HG02852 (cell line): ENCODE measurements around the gene TTC21A.

Experiments
- ATAC-seq: cut with Tn5 transposase; IDR thresholded peaks from one replicate; pipeline ENCODE4 v1.9.1; 2021; ENCODE audit warnings: mild to moderate bottlenecking, moderate library complexity; ENCODE audit not compliant: unreplicated experiment

The TTC21A gene

DNA sequence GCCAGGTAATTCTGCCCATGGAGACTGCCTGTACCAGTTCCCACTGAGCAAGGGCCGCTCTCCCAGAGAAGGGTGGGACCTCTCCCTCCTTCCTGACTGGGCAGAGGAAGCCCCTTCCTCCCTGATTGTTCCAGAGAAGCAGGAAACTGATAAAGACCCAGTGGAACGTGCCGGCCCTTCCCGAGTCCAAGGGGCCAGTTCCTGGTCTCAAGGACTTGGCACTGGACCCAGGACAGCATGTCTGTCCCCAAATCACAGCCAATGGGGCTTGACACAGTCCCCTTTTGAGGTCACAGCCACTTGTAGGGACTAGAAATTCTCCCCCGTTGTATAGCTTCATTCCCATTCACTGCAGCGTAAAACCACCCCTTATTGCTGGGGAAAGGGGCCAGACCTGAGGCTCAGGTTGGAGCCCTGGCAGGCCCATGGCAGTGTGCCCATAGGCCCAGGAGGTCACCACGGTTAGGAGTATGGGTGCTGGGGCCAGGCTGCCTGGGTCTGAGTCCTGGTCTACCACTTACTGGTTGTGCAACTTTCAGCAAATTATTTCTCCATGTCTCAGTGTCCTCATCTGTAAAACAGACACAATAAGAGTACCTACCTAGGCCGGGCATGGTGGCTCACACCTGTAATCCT, 27.8 kb downstream of the TTC21A start:
- ATAC-seq: no peak

DNA sequence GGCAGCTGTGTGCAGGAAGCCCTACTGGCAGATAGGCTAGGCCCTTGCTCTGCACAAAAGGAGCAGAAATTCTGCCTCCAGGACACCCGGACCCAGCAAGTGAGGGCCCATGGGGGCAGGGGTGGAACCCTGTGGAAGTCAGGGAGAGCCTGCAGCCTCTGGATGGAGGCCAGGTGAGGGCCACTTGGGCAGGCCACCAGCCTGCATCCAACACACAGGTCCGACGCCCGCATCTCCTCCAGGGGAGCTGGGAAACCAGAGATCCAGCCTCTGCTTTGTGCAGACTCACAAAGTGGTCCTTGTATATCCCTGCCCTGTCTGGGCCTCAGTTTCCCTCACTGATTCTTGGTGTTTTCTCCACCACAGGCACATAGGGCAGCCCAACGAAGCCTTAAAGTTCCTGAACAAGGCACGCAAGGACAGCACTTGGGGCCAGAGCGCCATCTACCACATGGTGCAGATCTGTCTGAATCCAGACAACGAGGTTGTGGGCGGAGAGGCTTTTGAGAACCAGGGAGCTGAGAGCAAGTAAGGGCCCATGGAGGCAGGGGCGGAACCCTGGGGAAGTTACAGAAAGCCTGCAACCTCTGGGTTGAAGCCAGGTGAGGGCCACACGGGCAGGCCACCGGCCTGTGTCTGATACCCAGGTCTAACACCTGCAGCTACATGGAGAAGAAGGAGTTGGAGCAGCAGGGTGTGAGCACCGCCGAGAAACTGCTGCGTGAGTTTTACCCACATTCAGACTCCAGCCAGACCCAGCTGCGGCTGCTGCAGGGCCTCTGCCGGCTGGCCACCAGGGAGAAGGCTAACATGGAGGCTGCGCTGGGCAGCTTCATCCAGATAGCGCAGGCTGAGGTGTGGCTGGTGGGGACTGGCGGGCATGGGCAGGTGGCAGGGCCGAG, 29.3 kb downstream of the TTC21A start:
- ATAC-seq: no peak

DNA sequence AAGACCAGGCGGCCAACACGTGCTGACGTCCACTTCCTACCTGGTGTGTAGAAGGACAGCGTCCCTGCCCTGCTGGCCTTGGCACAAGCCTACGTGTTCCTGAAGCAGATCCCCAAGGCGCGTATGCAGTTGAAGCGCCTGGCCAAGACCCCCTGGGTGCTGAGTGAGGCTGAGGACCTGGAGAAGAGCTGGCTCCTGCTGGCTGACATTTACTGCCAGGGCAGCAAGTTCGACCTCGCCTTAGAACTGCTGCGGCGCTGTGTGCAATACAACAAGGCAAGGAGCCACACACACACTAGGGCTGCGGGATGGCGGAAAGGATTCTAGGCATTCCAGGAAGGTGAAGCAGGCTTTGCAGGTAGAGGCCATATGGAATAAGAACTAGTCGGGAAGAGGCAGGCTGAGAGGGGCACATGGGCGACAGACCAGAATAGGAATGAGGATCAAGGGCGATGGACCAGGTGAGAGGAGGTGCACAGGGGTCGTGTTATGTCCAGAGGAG, 30.0 kb downstream of the TTC21A start:
- ATAC-seq: no peak

DNA sequence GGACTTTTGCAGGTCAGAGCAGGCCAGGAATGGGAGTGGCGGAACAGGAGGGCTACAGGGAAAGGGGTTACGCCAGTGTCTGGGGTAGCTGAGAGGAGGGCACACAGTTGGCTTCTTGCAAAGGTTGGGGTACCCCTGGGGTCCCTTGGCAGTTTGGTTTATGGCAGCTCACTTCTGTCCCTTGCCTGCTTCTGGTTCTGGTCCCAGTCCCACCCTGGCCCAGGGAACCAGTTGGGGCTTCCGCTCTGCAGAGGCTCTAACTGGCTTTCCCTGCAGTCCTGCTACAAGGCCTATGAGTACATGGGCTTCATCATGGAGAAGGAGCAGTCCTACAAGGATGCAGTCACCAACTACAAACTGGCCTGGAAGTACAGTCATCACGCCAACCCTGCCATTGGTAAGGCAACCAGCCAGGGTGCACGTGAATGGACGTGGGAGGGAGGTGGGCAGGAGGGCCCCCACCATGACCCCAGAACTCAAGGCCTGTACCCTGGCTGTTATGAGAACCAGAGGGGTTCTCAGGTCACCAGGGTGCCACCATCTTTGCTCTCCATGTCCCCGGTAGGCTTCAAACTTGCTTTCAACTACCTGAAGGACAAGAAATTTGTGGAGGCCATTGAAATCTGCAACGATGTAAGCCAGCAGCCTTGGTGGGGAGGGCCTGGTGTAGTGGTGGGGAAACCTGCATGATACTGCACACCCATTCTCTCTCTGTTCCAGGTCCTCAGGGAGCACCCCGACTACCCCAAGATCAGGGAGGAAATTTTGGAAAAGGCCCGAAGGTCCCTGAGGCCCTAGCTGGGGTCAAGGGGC, 30.7 kb downstream of the TTC21A start:
- ATAC-seq: no peak

DNA sequence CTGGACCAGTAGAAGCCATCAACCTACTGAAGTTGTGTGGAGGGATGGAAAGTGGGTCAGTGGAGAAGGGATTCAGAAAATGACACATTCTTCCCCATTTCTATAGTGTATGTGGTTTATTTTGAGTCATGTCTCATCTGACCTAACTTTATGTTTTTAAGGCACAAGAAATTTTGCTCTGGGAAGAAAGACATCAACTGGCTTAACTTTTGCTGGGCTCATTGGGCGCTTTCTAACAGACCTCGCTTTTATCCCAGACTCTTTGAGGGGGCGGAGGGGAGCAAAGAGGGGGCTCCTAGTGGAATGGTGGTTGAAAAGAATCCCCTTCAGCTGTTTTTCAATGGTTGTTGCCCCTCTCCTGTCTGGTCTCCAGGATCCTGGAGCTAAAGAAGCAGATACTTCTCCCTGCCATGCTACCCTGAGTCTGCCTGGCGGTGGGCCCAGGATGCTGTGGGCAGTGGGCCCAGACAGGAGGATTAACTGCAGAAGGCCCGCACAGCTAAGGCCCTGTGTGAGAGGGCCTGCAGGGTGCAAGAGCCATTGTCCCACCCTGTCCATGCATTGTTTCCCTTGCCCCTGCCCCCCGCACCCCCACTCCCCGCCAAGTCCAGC, 31.4 kb downstream of the TTC21A start:
- no peak for ATAC-seq

DNA sequence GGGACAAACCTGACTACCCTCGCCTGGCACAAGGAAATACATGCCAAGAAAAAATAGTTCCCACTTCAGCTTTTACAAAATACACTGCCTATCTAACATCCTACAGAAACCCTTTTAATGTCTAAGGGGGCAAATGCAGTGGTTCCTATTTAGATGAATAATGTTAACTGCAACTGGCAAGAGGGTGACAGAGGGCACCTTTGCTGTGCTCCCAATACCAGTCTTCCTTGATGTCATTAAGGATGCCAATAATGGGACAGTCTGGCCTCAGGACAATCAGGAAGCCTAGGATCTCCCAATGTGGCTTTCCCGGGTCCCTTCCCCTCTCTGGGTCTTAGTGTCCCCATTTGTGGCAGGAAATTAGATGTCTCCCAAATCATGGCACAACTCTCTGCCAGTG, 32.0 kb downstream of the TTC21A start:
- ATAC-seq: no peak

DNA sequence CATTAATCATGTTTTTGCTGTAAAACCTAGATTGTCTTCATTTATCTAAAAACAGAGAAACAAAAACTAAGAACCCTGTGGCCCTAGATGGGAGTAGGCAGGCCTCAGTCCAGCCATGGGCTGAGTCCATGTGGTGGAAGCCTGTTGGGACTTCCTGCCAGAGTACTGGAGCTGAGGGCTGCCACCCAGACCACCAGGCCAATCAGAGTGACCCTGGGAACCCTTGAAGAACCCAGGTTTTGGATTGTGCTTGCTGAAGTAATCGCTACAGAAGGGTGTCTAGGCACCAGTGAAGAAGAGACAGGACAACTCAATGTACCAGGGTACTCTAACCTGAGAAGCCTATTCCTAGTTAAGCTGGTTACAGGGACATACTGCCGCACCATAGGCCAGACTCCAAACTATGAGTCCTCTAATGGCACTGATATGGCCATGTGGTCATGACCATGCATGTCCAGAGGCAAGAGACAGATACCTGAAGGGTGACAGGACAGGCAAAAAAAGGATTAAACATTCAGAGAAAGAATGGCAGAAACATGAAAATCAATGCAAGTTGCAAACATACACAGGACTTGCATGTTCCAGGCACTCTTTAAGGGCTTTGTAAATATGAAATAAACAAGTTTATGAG, 33.0 kb downstream of the TTC21A start:
- ATAC-seq: no peak

DNA sequence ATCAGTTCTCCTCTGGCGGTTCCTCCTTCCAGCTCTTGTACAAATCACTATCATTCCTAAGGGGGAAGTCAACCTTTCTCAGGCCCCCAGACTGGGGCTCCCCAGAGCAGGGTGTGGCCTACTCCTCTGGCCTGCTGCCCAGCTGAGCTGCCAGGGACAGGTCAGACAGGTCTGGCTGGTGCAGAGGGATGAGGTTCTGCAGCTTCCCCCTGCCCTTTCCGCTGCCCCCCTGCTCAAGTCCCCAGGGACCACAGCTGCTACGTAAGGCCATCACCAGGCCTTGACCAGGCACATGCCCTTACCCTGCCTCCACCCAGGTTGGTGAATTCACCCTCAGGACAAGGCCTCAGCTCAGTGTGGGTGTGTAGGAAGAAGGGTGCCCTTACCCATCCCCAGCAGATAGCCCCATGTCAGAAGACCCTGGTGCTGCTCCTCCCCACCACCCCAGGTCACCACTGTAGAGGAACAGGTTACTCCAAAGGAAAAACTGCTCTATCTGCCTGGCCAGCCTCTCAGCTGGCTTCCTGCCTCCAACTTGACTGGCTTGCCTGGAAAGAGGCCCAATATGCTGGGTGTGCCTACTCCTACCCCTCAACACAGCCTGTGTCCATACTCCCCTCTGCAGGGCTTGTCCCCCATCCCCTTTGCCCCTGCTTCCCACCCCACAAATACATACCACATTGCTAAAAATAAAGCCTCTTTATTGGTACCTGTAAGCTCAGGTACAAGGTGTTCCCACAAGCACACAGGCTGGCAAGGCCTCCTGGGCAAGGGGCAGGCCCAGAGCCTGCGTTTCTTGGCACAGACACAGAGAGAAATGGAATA, 33.9 kb downstream of the TTC21A start:
- ATAC-seq: no peak

DNA sequence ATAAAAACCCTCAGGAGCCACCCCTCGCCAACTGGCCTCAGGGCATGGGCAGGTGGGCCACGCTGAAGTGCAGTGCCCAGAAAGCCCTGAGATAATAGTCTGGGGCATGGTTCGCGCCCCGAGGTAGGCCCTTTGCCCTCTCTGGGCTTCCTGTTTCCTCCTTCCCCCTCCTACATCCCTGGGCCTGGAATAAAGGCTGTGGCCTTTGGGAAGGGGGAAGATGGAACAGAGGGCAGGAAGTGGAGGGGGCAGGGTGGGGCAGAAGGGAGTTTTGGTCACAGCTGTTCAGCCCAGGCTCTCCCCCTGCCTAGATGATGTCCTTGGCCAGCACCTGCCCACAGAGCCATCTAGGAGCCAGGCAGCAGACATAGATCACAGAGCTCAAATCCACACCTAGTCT, 34.6 kb downstream of the TTC21A start:
- no peak for ATAC-seq

DNA sequence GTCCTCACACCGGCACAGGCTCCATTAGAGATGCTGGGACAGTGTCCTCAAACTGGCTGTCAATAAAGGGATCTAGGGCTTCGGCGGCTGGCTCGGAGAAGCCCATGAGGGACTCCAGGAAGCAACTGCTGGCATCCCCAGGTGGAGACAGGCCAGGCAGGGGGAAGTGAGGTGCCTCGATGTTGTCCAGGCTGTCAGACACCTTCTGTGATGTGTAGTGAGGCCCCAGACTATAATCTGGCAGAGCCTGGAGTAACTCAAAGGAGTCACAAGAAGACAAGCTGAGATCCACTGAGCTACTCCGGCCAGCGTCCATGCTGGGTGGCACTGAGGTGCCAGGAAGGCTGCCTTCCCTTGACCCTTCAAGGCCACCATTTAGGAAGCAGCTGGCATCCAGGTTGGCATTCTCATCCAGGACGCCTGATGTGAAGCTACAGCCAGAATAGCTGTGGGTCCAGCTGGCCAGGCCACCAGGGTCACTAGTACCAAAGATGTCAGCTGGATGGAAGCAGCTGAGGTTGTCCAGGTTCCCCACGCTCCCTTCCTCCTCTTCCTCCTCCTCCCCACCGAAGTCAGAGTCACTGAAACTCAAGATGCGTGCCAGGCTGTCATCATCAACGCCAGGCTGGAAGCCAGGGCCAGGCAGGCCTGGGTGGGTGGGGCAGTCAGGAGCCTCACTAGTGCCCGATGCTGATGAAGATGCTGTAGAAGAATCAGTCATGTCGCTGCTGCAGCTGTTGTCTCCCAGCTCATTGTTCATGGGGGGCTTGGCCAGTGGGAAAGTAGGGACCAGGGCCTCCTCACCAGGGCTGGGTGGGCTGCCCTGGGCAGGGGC, 35.8 kb downstream of the TTC21A start:
- no peak for ATAC-seq

DNA sequence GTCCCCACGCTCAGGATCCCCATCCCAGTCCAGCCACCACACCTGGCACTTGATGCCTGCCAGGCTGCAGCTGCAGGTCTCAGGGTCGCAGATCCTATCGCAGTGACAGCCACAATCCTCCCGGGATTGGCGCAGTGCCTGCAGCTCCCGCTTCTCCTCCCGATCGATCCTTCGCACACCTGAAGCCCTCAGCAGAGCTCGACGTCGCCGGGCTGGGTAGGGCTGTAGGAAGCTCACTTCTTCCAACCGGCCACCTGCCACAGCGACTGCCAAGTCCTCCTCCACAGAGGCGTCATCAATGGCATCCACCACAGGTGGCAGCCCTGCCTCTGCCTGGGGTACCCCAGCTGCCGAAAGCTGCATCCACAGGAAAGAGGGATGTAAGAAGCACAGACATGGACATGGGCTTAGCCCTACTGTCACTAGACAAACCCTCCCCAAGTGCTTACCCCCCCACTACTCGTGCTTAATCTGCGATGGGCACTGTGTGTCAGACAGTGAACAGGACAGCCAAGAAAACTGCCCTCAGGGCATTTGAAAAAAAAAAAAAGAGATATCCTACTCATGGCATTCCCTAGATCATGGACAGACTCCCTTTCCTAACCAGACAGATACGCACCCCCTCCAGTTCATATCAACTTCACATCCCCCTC, 36.7 kb downstream of the TTC21A start:
- no peak for ATAC-seq

DNA sequence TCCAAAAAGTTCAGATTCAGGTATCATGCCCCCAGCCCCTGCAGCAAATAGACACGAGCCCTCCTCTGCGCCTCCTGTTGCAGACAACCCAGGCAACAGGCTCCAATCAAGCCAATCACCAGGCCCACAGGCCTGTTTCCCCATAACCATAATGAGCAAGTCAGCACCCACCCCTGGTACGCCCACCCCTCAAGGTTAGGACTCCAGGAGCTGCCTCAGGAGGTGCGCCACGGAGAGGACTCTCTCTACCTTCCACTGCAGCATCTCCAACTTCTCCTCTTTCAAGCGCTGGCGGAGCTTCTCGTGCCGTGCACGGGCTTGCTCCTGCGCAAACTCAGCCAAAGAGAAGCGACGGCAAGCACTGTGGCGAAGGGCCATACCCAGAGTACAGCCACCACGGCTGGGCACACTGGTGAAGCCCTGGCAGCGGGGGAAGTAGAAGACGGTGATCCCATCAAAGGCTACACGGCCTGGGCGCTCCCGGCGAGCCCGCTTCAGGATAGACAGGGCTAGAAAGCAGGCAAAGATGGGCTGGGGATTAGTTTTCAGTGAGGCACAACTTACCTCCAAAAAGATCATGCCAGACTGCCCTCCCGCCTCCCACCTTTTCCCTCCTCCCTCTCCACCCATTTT, 37.4 kb downstream of the TTC21A start:
- no peak for ATAC-seq

DNA sequence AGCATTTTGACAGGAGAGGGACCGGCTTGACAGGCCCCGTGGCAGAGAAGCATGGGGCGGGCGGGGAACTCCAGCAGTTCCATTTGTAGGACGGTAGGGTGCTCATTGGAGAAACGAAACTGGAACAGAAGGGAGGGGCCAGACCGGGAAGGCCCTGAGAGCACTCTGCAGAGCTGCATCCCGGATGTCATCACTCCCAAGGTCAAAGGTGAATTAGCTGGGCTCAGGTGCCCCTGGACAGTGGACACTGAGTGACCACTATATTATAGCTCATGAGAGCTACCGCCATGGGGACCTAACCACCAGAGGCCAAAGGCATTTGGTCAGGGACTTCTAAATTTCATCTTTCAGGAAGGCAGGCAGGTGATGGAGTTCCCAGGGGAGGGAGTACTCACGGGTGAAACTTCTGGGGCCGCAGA, 38.6 kb downstream of the TTC21A start:
- ATAC-seq: no peak

DNA sequence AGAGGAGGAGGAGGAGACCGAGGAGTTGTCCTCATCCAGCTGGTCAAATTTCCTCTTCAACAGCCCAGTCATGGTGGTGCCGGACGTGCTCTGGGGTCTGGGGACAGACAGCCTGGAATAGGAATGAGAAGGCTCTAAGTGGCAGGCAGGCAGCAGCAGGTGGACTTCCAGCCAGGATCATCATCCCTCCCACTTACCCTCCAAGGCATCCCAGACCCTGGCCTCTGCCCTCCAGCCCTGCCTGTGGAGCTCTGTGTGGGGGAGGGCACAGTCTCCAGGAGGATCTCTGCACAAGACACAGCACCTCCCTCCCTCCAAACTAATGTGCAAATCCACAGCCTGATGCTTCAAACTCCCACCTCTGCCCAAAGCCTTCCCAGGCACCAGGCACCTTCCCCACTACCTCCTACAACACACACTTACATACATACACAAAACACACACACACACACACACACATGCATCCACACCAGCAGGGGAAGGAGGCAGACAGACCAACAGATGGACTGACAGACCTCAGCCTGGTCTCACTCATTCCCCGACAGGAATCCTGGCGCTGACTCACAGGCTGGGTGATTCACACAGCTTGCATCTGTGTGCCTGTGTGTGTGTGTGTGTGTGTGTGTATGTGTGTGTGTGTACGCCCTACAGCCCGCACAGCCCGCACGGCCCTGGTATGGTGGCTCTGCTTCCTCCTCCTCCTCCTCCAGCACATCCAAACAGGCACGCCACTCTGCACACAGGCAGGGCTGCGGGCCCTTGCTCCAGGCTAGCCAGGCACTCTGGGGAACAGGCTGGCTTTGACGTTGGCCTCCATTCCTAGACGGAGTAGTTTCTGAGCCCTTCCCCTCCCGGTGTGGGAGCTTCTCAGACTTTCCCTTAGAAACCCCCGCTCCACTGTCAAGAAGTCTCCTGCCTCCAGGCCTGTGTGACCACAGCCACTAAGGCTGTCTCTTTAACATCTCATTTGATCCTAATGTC, 39.4 kb downstream of the TTC21A start:
- ATAC-seq: no peak

DNA sequence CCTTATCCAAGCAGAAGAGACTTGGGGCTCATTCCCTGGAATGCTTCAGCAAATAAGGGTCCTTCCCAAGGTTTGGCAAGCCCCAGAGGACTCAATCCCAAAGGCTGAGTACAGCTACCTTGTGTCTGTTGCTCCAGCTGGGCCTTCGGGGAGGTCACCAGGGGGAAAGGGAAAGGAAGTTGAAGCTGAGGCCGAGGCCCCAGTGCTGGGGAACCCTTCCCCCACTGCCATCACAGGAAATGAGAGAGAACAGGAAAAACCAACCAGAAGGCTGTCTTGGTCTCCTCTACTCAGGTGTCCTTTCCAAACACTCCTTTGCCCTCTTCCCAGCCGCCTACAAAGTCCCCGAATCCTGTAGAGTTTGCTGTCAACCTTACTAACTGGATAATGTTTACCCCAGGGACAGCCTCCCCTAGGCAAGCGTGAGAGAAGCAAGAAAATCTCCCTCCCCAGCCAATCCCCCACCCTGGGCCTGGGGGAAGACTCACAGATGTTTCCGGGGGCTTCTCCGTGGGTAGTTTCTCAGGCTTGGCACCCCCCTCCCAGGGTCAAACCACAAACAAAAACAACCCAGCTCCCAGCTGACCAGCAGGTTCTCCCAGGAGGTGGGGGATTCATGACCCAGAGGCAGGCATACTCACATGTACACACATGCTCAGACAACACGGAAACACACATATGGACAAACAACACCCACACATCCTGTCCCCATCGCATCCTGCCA, 40.4 kb downstream of the TTC21A start:
- ATAC-seq: no peak
